ENCODE data around the gene NTSR2. TPM values are rescaled to one million over a fixed set of nuclear protein-coding genes. Genes with fewer than 3 reads are reported as not detected.

NTSR2 gene
- polyA plus RNA-seq (2013, experiment 1 of 4), result not detected
- polyA plus RNA-seq (2013, experiment 2 of 4), result not detected
- not detected for polyA plus RNA-seq (2013, experiment 3 of 4)
- not detected for polyA plus RNA-seq (2013, experiment 4 of 4)

- H3K4me3 ChIP-seq (ENCODE audit: insufficient read depth, low read depth, low read length), result no peak within 1 kb of the TSS
- no peaks in the 10 kb centered on the region for H3K36me3 ChIP-seq (ENCODE audit: control insufficient read depth, insufficient read depth, low read length)
- H3K27me3 ChIP-seq (ENCODE audit: control insufficient read depth, insufficient read depth, low read length, poor library complexity, severe bottlenecking), result peaks cover 27% of the 10 kb centered on the region
- WGBS, 2 experiments, result 38 to 39% methylated on average over 90 to 93 of the region's 93 CpGs
- H3K4me1 ChIP-seq (ENCODE audit: control insufficient read depth, insufficient read depth, low read length), result peaks cover 6% of the 10 kb centered on the region
- no peak within 1 kb of the TSS for H3K27ac ChIP-seq (ENCODE audit: insufficient read depth, low read depth, low read length, poor library complexity, severe bottlenecking)
- H3K9me3 ChIP-seq (ENCODE audit: control insufficient read depth, low read length), result no peaks in the 10 kb centered on the region
Observed at GRCh38 chr2:11669454-11670291, at the start of gene NTSR2. TSS of gene NTSR2 (minus strand) at chr2:11670195. CDS start at chr2:11670129, 66 bp downstream.

GRCh38 chr2:11719230-11719977 lies 49.4 kb upstream of the NTSR2 start:
- no peak overlapping the region for H3K4me3 ChIP-seq (ENCODE audit: insufficient read depth, low read depth, low read length)

GRCh38 chr2:11718606-11719005 lies 48.6 kb upstream of the NTSR2 start:
- no peak overlapping the region for H3K27ac ChIP-seq (ENCODE audit: insufficient read depth, low read depth, low read length, poor library complexity, severe bottlenecking)
- WGBS, 2 experiments, result 92 to 97% methylated on average over 4 to 5 of the region's 5 CpGs
- H3K27me3 ChIP-seq (ENCODE audit: control insufficient read depth, insufficient read depth, low read length, poor library complexity, severe bottlenecking), result no peaks in the 10 kb centered on the region

More at GRCh38 chr2:11719230-11719977, 49.4 kb upstream of the NTSR2 start:
- Histone ChIP-seq H3K9me3 (ENCODE audit: control insufficient read depth, low read length) (no peaks in the 10 kb centered on the region), H3K36me3 (ENCODE audit: control insufficient read depth, insufficient read depth, low read length) (no peaks in the 10 kb centered on the region), H3K27me3 (ENCODE audit: control insufficient read depth, insufficient read depth, low read length, poor library complexity, severe bottlenecking) (no peaks in the 10 kb centered on the region), H3K27ac (ENCODE audit: insufficient read depth, low read depth, low read length, poor library complexity, severe bottlenecking) (no peak overlapping the region), H3K4me1 (ENCODE audit: control insufficient read depth, insufficient read depth, low read length) (peaks cover 5% of the 10 kb centered on the region)
- 84 to 93% methylated on average over 5 of the region's 6 CpGs for WGBS, 2 experiments

GRCh38 chr2:11717623-11718022 lies 47.6 kb upstream of the NTSR2 start:
- Histone ChIP-seq H3K36me3 (ENCODE audit: control insufficient read depth, insufficient read depth, low read length) (no peaks in the 10 kb centered on the region), H3K4me1 (ENCODE audit: control insufficient read depth, insufficient read depth, low read length) (peaks cover 7% of the 10 kb centered on the region), H3K27me3 (ENCODE audit: control insufficient read depth, insufficient read depth, low read length, poor library complexity, severe bottlenecking) (no peaks in the 10 kb centered on the region), H3K27ac (ENCODE audit: insufficient read depth, low read depth, low read length, poor library complexity, severe bottlenecking) (no peak overlapping the region), H3K9me3 (ENCODE audit: control insufficient read depth, low read length) (no peaks in the 10 kb centered on the region), H3K4me3 (ENCODE audit: insufficient read depth, low read depth, low read length) (no peak overlapping the region)
- WGBS, 2 experiments, result 91% methylated on average over 1 of the region's 1 CpG

More at GRCh38 chr2:11718606-11719005, 48.6 kb upstream of the NTSR2 start:
- Histone ChIP-seq H3K4me1 (ENCODE audit: control insufficient read depth, insufficient read depth, low read length) (peaks cover 6% of the 10 kb centered on the region), H3K4me3 (ENCODE audit: insufficient read depth, low read depth, low read length) (no peak overlapping the region), H3K9me3 (ENCODE audit: control insufficient read depth, low read length) (no peaks in the 10 kb centered on the region), H3K36me3 (ENCODE audit: control insufficient read depth, insufficient read depth, low read length) (no peaks in the 10 kb centered on the region)

- Histone ChIP-seq H3K4me3 (ENCODE audit: insufficient read depth, low read depth, low read length) (no peak overlapping the region), H3K27ac (ENCODE audit: insufficient read depth, low read depth, low read length, poor library complexity, severe bottlenecking) (no peak overlapping the region), H3K27me3 (ENCODE audit: control insufficient read depth, insufficient read depth, low read length, poor library complexity, severe bottlenecking) (no peaks in the 10 kb centered on the region), H3K9me3 (ENCODE audit: control insufficient read depth, low read length) (no peaks in the 10 kb centered on the region), H3K4me1 (ENCODE audit: control insufficient read depth, insufficient read depth, low read length) (peaks cover 7% of the 10 kb centered on the region), H3K36me3 (ENCODE audit: control insufficient read depth, insufficient read depth, low read length) (no peaks in the 10 kb centered on the region)
- WGBS, 2 experiments, result 91 to 95% methylated on average over 8 of the region's 8 CpGs
Observed at GRCh38 chr2:11716689-11717321, 46.8 kb upstream of the NTSR2 start.

GRCh38 chr2:11715987-11716652 lies 46.1 kb upstream of the NTSR2 start:
- Histone ChIP-seq H3K27ac (ENCODE audit: insufficient read depth, low read depth, low read length, poor library complexity, severe bottlenecking) (no peak overlapping the region), H3K9me3 (ENCODE audit: control insufficient read depth, low read length) (no peaks in the 10 kb centered on the region), H3K36me3 (ENCODE audit: control insufficient read depth, insufficient read depth, low read length) (no peaks in the 10 kb centered on the region), H3K27me3 (ENCODE audit: control insufficient read depth, insufficient read depth, low read length, poor library complexity, severe bottlenecking) (no peaks in the 10 kb centered on the region), H3K4me1 (ENCODE audit: control insufficient read depth, insufficient read depth, low read length) (peaks cover 7% of the 10 kb centered on the region), H3K4me3 (ENCODE audit: insufficient read depth, low read depth, low read length) (no peak overlapping the region)
- 93% methylated on average over 10 to 12 of the region's 12 CpGs for WGBS, 2 experiments

GRCh38 chr2:11713815-11714214 lies 43.8 kb upstream of the NTSR2 start:
- Histone ChIP-seq H3K36me3 (ENCODE audit: control insufficient read depth, insufficient read depth, low read length) (no peaks in the 10 kb centered on the region), H3K27ac (ENCODE audit: insufficient read depth, low read depth, low read length, poor library complexity, severe bottlenecking) (no peak overlapping the region), H3K4me1 (ENCODE audit: control insufficient read depth, insufficient read depth, low read length) (peaks cover 7% of the 10 kb centered on the region), H3K9me3 (ENCODE audit: control insufficient read depth, low read length) (no peaks in the 10 kb centered on the region), H3K4me3 (ENCODE audit: insufficient read depth, low read depth, low read length) (no peak overlapping the region), H3K27me3 (ENCODE audit: control insufficient read depth, insufficient read depth, low read length, poor library complexity, severe bottlenecking) (no peaks in the 10 kb centered on the region)
- WGBS, 2 experiments, result 81 to 86% methylated on average over 7 of the region's 7 CpGs

- Histone ChIP-seq H3K4me3 (ENCODE audit: insufficient read depth, low read depth, low read length) (no peak overlapping the region), H3K4me1 (ENCODE audit: control insufficient read depth, insufficient read depth, low read length) (peaks cover 7% of the 10 kb centered on the region), H3K36me3 (ENCODE audit: control insufficient read depth, insufficient read depth, low read length) (no peaks in the 10 kb centered on the region), H3K27me3 (ENCODE audit: control insufficient read depth, insufficient read depth, low read length, poor library complexity, severe bottlenecking) (no peaks in the 10 kb centered on the region), H3K27ac (ENCODE audit: insufficient read depth, low read depth, low read length, poor library complexity, severe bottlenecking) (no peak overlapping the region), H3K9me3 (ENCODE audit: control insufficient read depth, low read length) (no peaks in the 10 kb centered on the region)
- WGBS, 2 experiments, result 92 to 96% methylated on average over 2 of the region's 2 CpGs
Observed at GRCh38 chr2:11712866-11713265, 42.9 kb upstream of the NTSR2 start.

- Histone ChIP-seq H3K27ac (ENCODE audit: insufficient read depth, low read depth, low read length, poor library complexity, severe bottlenecking) (no peak overlapping the region), H3K9me3 (ENCODE audit: control insufficient read depth, low read length) (no peaks in the 10 kb centered on the region), H3K4me3 (ENCODE audit: insufficient read depth, low read depth, low read length) (no peak overlapping the region), H3K4me1 (ENCODE audit: control insufficient read depth, insufficient read depth, low read length) (peaks cover 7% of the 10 kb centered on the region), H3K36me3 (ENCODE audit: control insufficient read depth, insufficient read depth, low read length) (no peaks in the 10 kb centered on the region), H3K27me3 (ENCODE audit: control insufficient read depth, insufficient read depth, low read length, poor library complexity, severe bottlenecking) (no peaks in the 10 kb centered on the region)
- 83% methylated on average over 8 of the region's 8 CpGs for WGBS, 2 experiments
Observed at GRCh38 chr2:11711751-11712150, 41.8 kb upstream of the NTSR2 start.

All from ectodermal cell (in vitro differentiated cells).